GM18858 (cell line): ENCODE data around the gene MT1A.
"Not testable (repeated sequence)": the region's sequence is repeated elsewhere in the genome, so short reads cannot be mapped to it uniquely, and the experiment has no call there.

Experiments
- ATAC-seq: cut with Tn5 transposase; IDR thresholded peaks from one replicate; pipeline ENCODE4 v1.9.1; 2021; ENCODE audit not compliant: unreplicated experiment

Gene MT1A

DNA sequence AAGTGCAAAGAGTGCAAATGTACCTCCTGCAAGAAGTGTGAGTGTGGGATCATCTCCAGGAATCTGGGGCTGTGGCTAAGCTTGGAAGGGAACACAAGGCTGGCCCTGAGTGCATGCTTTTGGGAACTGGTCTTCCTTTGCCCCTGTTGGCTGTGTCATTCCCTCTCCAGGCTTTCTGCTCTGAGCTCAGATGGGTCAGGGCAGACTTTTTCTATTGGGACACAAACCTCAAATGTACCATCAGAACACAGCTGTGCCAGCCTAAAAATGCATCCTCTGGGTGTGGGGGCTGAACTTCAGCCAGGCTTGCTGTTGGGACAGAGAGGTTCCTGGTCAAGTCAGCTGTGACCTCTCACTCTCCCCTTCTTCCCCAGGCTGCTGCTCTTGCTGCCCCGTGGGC is 14.1 kb downstream of the MT1A start:
- no peak for ATAC-seq

DNA sequence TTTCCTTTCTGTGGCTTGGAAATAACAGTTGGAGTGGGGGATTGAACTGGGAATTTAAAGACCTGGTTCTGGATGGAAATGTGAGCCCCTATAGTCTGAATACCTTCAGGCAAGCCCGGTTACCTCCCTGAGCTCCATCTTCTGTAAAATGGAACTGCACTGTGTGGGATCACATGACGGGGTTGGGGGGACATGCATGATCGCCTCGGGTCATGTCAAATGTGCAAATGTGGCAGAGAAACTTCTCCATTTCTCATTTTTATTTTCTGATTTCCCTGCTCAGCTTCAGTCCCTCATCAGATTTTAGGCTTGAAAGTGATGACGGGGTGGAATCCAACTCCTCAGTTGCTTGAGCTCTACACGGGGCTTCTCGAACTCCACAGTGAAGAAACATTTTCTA is 14.8 kb downstream of the MT1A start:
- ATAC-seq: no peak

DNA sequence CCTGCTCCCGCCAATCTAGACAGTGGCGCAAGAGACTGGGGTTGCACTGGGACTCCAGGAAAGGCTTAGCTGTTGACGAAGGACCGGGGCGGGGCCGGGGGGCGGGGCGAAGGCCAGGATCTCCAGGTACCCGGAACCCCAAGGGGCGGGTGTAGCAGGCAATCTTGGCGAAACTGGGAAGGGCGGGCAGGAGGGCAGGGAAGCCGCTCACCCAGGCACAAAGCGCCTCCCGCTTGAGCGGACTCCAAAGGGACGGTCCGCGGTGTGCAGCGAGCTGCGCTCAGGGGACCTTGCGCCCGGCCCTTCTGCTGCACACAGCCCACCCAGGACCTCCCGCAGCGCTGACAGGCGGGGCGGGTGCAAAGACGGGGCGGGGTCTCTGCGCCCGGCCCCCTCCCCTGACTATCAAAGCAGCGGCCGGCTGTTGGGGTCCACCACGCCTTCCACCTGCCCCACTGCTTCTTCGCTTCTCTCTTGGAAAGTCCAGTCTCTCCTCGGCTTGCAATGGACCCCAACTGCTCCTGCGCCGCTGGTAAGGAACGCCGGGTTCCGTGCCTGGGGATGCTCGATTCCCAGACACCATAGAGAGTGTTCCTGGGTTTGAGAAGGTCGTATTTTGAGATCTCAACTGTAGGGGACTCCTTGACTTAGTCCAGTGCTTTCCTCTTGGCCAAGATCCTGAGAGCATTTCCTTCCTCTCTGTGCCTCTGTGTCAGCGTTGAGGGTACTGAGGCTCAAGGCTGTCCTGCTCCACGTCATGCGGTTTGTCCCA is 19.3 kb downstream of the MT1A start, which contains the start of gene MT1F:
MT1F (plus strand) TSS at position 405 of the 772 bp plus-strand sequence; CDS start at position 505, 100 bp downstream.
- no peak for ATAC-seq

DNA sequence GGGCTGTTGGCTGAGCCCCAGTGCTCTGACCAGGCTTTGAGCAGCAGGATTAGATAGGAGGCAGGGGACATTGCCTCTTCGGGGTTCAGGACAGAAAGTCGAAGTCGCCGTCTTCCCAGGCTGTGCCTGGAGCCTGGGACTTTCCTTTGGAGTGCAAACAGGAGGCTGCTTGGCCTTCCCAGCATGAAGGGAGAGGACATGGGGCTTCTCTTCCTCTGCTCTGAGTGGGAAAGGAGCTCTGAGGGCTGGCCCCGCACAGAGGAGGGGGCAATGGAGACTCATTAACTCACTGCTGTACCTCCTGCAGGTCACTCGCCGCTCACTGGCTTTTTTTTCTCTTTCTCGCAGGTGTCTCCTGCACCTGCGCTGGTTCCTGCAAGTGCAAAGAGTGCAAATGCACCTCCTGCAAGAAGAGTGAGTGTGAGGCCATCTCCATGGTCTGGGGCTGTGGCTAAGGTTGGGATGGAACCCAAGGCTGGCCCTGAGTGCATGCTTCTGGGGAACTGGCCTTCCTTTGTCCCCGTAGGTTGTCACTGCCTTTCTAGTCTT is 19.9 kb downstream of the MT1A start:
- no peak for ATAC-seq

DNA sequence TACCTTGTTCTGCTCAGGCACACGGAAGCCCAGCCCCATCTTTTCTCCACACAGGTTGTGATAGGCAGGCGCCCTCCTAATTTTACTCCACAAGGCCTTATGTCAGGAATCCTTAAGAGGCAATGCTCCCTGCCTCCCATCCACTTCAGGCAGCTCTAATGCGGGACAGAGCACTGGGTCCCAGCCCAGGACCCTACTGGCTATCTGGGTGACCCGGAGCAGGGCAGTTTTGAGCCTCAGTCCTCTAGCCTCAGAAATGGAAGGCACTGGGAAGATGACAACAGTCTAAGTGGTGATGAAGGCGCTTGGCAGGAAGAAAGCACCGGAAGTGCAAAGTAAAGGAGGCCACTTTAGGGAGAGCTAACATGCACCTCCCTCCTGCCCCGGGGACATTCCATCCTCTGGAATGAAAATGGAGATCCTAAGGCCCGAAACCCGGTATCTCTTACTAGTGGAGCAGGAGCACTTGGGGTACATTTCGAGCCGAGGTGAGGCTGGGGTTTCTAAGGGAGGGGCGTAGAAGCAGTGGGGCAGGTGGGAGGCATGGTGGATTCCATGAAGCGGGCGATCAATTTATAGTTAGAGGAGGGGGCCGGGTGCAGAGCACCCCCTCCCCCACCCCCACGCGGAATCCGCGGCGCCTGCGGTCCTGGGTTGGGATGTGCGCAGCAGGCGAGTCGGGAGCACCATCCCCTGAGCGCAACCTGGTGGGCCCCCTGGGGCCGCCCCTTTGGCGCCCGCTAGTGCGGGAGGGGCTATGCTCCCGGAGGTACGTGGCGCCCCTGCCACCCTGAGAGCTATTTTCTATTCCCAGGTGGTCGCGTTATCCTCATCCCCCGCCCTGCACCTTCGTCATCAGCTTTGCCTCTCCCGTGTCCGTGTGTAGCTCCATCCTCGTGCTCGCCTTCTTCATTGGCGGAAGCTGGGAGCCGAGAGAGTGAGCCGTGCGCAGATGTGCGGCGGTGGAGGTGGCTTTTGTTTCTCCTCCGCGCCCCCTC is 24.2 kb downstream of the MT1A start:
- no peak for ATAC-seq

DNA sequence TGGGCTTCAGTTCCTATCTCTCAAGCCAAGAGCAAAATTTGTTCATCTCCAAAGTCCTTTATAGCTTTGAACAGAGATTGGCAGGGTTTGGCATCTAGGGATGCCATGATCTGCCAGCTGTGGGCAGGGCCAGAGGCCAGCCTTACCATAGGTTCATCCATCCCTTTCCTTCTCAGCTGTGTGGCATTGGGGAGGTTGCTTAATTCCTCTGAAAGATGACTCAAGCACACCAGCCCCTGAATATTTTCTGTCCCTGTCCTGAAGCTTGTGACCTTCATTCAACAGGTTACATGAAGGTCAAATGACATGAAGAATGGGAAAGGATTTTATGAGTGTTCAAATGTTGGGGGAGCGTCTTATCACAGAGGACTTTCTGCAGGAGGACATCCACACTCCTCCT is 26.0 kb downstream of the MT1A start:
- ATAC-seq: no peak

DNA sequence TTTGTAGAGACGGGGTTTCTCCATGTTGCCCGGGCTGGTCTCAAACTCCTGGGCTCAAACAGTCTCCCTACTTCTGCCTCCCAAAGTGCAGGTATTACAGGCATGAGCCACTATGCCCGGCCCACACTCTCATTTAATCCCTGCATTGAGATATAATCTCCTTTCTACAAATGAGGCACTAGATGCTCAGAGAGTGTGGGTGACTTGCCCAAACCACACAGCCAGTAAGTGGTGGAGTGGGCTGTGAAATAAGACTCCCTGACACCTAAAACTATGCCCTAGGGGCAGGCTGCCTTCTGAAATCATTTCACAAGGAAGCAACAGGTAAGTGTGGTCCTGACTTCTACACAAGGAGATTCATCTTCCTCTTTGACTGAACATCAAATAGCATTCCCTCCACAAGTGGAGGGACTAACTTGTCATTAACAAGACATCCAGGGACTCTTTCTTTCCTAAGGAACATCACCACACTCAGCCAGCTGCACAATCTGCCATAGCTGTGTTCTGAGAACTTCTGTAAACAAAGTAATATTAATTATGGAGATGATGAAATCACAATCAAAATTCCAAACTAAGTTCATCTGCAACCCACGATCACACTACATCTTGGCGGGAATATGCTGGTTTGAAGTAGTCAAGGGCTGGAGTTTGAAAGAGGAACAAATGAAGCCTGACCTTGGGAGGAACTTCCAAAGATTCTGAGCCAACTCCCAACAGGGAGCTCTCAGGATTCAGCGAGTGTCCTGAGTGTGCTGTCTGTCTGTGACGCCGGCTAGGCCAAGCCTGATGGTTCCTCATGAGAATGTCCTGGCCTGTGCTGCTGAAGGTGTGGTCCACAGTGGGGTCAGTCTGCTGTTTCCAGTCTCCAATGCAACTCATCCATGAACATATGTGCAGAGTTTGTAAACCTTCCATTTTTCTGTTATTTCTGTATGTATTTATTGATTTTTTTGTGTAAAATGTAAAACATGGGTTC is 27.1 kb downstream of the MT1A start:
- not testable (repeated sequence) for ATAC-seq

DNA sequence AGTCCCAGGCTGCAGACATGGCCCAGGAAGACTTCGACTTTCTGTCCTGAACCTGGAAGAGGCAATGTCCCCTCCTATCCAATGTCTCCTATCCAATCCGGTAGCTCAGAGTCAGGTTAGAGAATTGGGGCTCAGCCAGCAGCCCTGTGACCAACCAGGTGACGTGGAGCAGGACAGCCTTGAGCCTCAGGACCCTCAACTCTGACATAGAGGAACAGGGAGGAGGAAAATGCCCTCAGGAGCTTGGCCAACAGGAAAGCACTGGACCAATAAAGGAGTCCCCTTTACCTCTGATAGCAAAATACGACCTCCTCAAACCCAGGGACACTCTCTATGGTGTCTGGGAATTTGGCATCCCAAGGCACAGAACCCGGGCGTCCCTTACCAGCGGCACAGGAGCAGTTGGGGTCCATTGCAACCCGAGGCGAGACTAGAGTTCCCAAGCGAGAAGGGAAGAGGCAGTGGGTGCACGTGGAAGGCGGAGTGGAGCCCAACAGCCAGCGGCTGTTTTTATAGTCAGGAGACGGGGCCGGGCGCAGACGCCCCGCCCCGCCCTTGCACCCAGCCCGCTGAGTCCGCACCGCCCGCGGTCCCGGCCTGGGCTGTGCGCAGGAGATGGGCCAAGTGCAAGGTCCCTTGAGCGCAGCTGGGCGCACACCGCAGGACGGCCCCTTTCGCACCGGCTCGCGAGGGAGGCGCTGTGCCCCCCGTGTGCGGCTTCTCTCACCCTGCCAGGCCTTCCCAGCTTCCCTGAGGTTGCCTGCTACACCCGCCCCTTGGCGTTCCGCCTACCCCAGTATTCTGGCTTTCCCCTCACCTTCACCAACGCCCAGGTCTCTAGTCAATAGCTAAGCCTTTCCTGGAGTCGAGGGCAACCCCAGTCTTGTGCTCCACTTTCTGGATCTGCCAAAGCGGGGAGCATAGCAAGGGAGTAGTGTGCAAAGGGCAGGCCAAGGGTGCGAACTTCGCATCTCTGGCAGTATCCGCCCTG is 29.4 kb downstream of the MT1A start, which contains the start of gene MT1G:
MT1G (minus strand) TSS at position 485 of the 991 bp plus-strand sequence; CDS start at position 413, 72 bp downstream.
- no peak for ATAC-seq

DNA sequence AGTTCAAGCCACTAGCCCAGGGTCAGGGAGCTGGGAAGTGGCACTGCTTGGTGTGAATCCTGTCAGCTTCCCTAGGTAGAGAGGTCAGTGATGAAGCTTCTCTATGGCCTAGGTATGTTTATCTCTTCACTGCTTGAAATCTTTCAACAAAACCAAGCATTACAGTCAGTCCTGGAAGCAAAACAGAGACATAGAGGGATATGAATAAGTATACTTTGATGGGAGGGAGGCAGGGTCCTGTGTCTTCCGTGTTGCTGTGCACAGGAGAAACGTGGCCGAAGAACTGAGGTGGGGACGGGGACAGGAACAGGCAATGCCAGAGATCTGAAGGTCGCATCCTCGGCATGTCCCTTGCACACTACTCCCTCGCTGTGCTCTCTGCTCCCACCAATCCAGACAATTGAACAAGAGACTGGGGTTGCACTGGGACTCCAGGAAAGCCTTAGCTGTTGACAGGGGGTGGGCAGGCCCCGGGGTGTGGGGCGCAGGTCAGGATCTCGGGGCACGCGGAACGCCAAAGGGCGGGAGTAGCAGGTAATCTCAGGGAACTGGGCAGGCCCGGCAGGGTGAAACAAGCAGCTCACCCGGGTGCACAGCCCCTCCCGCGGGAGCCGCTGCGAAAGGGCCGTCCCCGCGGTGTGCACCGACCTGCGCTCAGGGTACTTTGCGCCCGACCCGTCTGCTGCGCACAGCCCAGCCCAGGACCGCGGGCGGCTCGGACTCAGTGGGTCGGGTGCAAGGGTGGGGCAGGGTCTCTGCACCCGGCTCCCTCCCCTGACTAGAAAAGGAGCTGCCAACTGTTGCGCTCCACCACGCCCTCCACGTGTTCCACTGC is 30.8 kb downstream of the MT1A start, which contains the start of gene MT1H:
MT1H (plus strand) TSS at position 810 of the 835 bp plus-strand sequence. CDS start 71 bp downstream, outside the sequence.
- no peak for ATAC-seq

DNA sequence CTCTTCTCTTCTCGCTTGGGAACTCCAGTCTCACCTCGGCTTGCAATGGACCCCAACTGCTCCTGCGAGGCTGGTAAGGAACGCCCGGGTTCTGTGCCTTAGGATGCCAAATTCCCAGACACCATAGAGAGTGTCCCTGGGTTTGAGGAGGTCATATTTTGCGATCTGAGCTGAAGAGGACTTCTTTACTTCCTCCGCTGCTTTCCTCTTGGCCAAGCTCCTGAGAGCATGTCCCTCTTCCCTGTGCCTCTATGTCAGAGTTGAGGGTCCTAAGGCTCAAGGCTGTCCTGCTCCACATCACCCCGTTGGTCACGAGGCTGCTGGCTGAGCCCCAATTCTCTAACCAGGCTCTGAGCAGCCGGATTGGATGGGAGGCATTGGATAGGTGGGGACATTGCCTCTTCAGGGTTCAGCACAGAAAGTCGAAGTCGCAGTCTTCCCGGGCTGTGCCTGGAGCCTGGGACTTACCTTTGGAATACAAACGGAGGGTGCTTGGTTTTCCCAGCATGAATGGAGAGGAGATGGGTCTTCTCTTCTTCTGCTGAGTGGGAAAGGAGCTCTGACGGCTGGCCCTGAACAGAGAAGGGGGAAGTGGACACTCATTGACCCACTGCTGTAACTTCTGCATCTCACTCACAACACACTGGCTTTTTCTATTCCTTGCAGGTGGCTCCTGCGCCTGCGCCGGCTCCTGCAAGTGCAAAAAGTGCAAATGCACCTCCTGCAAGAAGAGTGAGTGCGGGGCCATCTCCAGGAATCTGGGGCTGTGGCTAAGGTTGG is 31.6 kb downstream of the MT1A start:
- ATAC-seq: no peak

DNA sequence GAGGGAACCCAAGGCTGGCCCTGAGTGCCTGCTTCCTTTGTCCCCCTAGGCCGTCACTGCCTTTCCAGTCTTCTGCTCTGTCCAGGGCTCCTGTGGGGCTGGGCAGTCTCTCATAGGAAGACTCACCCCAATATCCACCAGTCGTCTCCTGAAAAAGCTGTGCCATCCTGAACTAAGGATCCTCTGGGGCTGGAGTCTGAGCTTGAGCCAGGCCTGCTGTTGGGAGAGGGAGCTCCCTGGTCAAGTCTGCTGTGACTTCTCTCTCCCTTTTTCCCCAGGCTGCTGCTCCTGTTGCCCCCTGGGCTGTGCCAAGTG is 32.1 kb downstream of the MT1A start:
- no peak for ATAC-seq

DNA sequence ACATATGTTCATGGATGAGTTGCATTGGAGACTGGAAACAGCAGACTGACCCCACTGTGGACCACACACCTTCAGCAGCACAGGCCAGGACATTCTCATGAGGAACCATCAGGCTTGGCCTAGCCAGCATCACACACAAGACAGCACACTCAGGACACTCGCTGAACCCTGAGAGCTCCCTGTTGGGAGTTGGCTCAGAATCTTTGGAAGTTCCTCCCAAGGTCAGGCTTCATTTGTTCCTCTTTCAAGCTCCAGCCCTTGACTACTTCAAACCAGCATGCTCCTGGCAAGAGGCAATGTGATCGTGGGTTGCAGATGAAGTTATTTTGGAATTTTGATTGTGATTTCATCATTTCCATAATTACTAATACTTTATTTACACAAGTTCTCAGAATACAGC is 33.2 kb downstream of the MT1A start:
- not testable (repeated sequence) for ATAC-seq

DNA sequence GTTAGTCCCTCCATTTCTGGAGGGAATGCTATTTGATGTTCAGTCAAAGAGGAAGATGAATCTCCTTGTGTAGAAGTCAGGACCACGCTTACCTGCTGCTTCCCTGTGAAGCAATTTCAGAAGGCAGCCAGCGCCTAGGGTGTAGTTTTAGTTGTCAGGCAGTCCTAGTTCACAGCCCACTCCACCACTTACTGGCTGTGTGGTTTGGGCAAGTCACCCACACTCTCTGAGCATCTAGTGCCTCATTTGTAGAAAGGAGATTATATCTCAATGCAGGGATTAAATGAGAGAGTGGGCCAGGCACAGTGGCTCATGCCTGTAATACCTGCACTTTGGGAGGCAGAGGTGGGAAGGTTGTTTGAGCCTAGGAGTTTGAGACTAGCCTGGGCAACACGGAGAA is 33.7 kb downstream of the MT1A start:
- ATAC-seq: not testable (repeated sequence)

DNA sequence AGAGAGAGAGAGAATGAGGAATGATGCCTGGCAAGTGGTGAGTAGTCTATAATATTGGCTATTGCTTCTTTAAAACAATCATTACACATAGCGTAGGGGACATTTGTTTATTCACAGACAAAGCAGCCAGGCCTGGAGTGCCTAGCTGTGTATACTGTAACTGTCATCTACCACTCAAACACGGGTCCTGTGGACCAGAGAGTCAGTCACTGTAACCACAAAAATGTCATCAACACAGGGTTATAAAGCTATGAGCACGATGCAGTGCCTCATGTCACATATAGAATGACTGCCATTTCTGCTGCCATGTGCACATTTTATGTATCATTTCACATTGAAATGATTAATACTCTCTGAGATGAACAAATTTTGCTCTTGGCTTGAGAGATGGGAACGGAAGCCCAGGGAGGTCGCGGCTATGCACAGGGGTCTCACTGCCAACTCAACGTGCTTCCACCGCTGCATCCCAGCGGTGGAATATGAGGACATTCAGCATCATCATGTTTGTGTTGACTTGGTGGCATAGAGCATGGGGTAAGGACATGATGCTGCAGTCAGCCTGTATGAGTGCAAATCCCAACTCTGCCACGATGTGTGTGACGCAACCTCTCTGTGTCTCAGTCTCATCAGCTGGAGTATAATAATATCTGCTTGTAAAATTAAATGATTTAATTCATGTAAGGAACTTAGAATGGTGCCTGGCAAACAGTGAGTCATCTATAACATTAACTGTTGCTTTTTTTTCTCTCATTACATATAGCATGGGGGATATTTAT is 34.5 kb downstream of the MT1A start:
- no peak for ATAC-seq

DNA sequence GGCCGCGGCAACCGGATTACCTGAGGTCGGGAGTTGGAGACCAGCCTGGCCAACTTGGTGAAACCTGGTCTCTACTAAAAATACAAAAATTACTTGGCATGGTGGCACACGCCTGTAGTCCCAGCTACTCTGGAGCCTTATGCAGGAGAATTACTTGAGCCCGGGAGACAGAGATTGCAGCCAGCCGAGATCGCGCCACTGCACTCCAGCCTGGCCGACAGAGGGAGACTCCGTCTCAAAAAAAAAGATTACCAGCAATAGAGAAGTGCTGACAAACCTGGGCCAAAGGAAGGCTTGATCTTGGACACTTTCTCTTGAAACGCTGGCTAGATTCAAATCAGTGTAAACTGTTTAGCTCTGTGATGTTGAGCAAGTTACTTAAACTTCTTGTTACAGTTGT is 35.5 kb downstream of the MT1A start:
- ATAC-seq: no peak

DNA sequence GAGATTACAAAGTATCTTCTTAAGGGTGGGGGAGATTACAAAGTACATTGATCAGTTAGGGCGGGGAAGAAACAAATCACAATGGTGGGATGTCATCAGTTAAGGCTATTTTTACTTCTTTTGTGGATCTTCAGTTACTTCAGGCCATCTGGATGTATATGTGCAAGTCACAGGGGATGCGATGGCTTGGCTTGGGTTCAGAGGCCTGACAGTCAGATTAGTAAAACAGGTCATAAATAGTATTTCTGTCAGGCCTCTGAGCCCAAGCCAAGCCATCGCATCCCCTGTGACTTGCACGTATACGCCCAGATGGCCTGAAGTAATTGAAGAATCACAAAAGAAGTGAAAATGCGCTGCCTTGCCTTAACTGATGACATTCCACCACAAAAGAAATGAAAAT is 36.1 kb downstream of the MT1A start:
- not testable (repeated sequence) for ATAC-seq
